WTC11 (cell line): Measurements from ENCODE around the gene TIGD3. TPM values are rescaled to one million over a fixed set of nuclear protein-coding genes. Genes with fewer than 3 reads are reported as not detected.

Experiments
- ATAC-seq: fragments of 200-7000 bp; cut with Tn5 transposase; 2 replicates; pipeline ENCODE4 v1.10.0; 2021; ENCODE audit warnings: mild to moderate bottlenecking, moderate library complexity
- CTCF ChIA-PET: fragments of 300-600 bp; sonication (Branson Sonifier 250); formaldehyde crosslinking; loops from one replicate; lab custom pipeline; 2021; ENCODE audit warnings: antibody characterized with exemption; lab: Charles Lee
- POLR2A ChIA-PET: fragments of 350-600 bp; sonication (Branson Sonifier 250); formaldehyde crosslinking; loops from one replicate; lab custom pipeline; 2021; ENCODE audit warnings: antibody characterized with exemption; lab: Charles Lee
- DNase-seq: peaks from one replicate; pipeline ENCODE4 v3.0.0; 2021; ENCODE audit warnings: low spot score
- H3K27ac Mint-ChIP-seq: 2 replicates; pipeline ENCODE4 v1.8.0; 2021; ENCODE audit warnings: mixed read lengths
- H3K27me3 Mint-ChIP-seq: 2 replicates; pipeline ENCODE4 v1.8.0; 2021; ENCODE audit warnings: low read depth, mild to moderate bottlenecking, moderate library complexity, mixed read lengths
- H3K36me3 Mint-ChIP-seq: 2 replicates; pipeline ENCODE4 v1.8.0; 2021; ENCODE audit warnings: mixed read lengths
- H3K4me1 Mint-ChIP-seq: 2 replicates; pipeline ENCODE4 v1.8.0; 2022; ENCODE audit warnings: mixed read lengths
- H3K4me3 Mint-ChIP-seq: 2 replicates; pipeline ENCODE4 v1.8.0; 2021; ENCODE audit warnings: mild to moderate bottlenecking, moderate library complexity, mixed read lengths
- H3K9me3 Mint-ChIP-seq: 2 replicates; pipeline ENCODE4 v1.8.0; 2021; ENCODE audit warnings: mixed read lengths
- CDX4 ChIP-seq: fragments of 250-450 bp; sonication (Bioruptor Pico); IDR thresholded peaks from 2 replicates; pipeline ENCODE4 v1.9.0; 2021; ENCODE audit warnings: moderate library complexity, mild to moderate bottlenecking, inconsistent platforms, borderline replicate concordance
- E2F1 ChIP-seq: sonication (generic); formaldehyde crosslinking; IDR thresholded peaks from 2 replicates; pipeline ENCODE4 v1.8.0; 2022; ENCODE audit warnings: mild to moderate bottlenecking, missing genetic modification reagents
- E2F5 ChIP-seq: sonication (generic); formaldehyde crosslinking; IDR thresholded peaks from 2 replicates; pipeline ENCODE4 v1.8.1; 2022; ENCODE audit warnings: mild to moderate bottlenecking, moderate library complexity, missing genetic modification reagents
- FOXJ3 ChIP-seq: sonication (generic); formaldehyde crosslinking; IDR thresholded peaks from 2 replicates; pipeline ENCODE4 v1.9.0; 2021; ENCODE audit warnings: missing genetic modification reagents, mild to moderate bottlenecking, borderline replicate concordance
- GABPB1 ChIP-seq: sonication (generic); formaldehyde crosslinking; IDR thresholded peaks from 2 replicates; pipeline ENCODE4 v1.8.1; 2023; ENCODE audit warnings: mild to moderate bottlenecking, missing genetic modification reagents
- JAZF1 ChIP-seq: fragments of 250-450 bp; sonication (Bioruptor Pico); IDR thresholded peaks from 2 replicates; pipeline ENCODE4 v1.9.0; 2021; ENCODE audit warnings: moderate library complexity, mild to moderate bottlenecking, inconsistent platforms
- KAT7 ChIP-seq: sonication (generic); formaldehyde crosslinking; IDR thresholded peaks from 2 replicates; pipeline ENCODE4 v1.8.1; 2023; ENCODE audit warnings: missing genetic modification reagents, mild to moderate bottlenecking, borderline replicate concordance
- MLX ChIP-seq: sonication (generic); formaldehyde crosslinking; IDR thresholded peaks from 2 replicates; pipeline ENCODE4 v1.8.1; 2023; ENCODE audit warnings: mild to moderate bottlenecking, missing genetic modification reagents, moderate library complexity
- NR1H2 ChIP-seq: sonication (generic); formaldehyde crosslinking; IDR thresholded peaks from 2 replicates; pipeline ENCODE4 v1.9.0; 2021; ENCODE audit warnings: mild to moderate bottlenecking, moderate library complexity, missing genetic modification reagents
- OVOL2 ChIP-seq: fragments of 250-450 bp; sonication (Bioruptor Pico); IDR thresholded peaks from 2 replicates; pipeline ENCODE4 v1.9.0; 2021; ENCODE audit warnings: mild to moderate bottlenecking, borderline replicate concordance
- PRDM15 ChIP-seq: sonication (generic); formaldehyde crosslinking; IDR thresholded peaks from 2 replicates; pipeline ENCODE4 v1.8.0; 2022; ENCODE audit warnings: missing genetic modification reagents
- PREB ChIP-seq: sonication (generic); formaldehyde crosslinking; IDR thresholded peaks from 2 replicates; pipeline ENCODE4 v1.8.1; 2022; ENCODE audit warnings: mild to moderate bottlenecking, missing genetic modification reagents, moderate library complexity, borderline replicate concordance
- RELA ChIP-seq: sonication (generic); formaldehyde crosslinking; IDR thresholded peaks from 2 replicates; pipeline ENCODE4 v1.8.1; 2022; ENCODE audit warnings: missing genetic modification reagents, mild to moderate bottlenecking, borderline replicate concordance
- RORB ChIP-seq: fragments of 250-450 bp; sonication (Bioruptor Pico); IDR thresholded peaks from 2 replicates; pipeline ENCODE4 v1.9.0; 2021; ENCODE audit warnings: mild to moderate bottlenecking
- STAT6 ChIP-seq: sonication (generic); formaldehyde crosslinking; conservative IDR thresholded peaks from 2 replicates; pipeline ENCODE4 v1.8.1; 2023; ENCODE audit warnings: mild to moderate bottlenecking, low read depth, missing genetic modification reagents, moderate library complexity
- TP53 ChIP-seq: sonication (generic); formaldehyde crosslinking; IDR thresholded peaks from 2 replicates; pipeline ENCODE4 v1.8.1; 2023; ENCODE audit warnings: mild to moderate bottlenecking, missing genetic modification reagents
- ZNF121 ChIP-seq: sonication (generic); formaldehyde crosslinking; IDR thresholded peaks from 2 replicates; pipeline ENCODE4 v1.8.0; 2023; ENCODE audit warnings: missing genetic modification reagents
- ZNF138 ChIP-seq: sonication (generic); formaldehyde crosslinking; conservative IDR thresholded peaks from 2 replicates; pipeline ENCODE4 v1.8.1; 2022; ENCODE audit warnings: mild to moderate bottlenecking, moderate library complexity, missing genetic modification reagents
- ZNF416 ChIP-seq: fragments of 250-450 bp; sonication (Bioruptor Pico); IDR thresholded peaks from 2 replicates; pipeline ENCODE4 v1.9.0; 2021; ENCODE audit warnings: mild to moderate bottlenecking, inconsistent platforms
- ZNF532 ChIP-seq: fragments of 250-450 bp; sonication (Bioruptor Pico); IDR thresholded peaks from 2 replicates; pipeline ENCODE4 v1.9.0; 2021; ENCODE audit warnings: mild to moderate bottlenecking, borderline replicate concordance
- total RNA-seq: library from RNA; stranded (reverse); gene quantifications from 3 replicates; pipeline ENCODE4 v1.2.3, GENCODE V29; 2021

The TIGD3 gene
- total RNA-seq, 1 experiment from 2014 or later = 1.9 TPM

- no peak for TF ChIP-seq ZNF532
- TF ChIP-seq RELA (CRISPR knock-in tag) = no peak
- no peak for TF ChIP-seq TP53 (CRISPR knock-in tag)
- no peak for TF ChIP-seq GABPB1 (CRISPR knock-in tag)
- TF ChIP-seq PREB (CRISPR knock-in tag) = no peak
- no peak for TF ChIP-seq FOXJ3 (CRISPR knock-in tag)
- no peak for TF ChIP-seq KAT7
- TF ChIP-seq, all 79 proteins: peak for 0
These were observed 27.5 kb upstream of the TIGD3 start (continued) for GRCh38 chr11:65327021-65327420.

- H3K4me1 Mint-ChIP-seq = peaks cover 8% of the 10 kb centered on the region
- H3K9me3 Mint-ChIP-seq = no peaks in the 10 kb centered on the region
- no peak for ATAC-seq
- no peak for DNase-seq
- no peak overlapping the region for H3K27ac Mint-ChIP-seq
- POLR2A ChIA-PET = interaction anchor here (0.7 to 2.4 kb wide), 4 partner anchors 15 to 906 kb away, joined by 3 to 11 read pairs (median 4); partner anchors contain the start of genes CDC42EP2 and POLA2
- H3K36me3 Mint-ChIP-seq = no peaks in the 10 kb centered on the region
- H3K27me3 Mint-ChIP-seq = peaks cover 5% of the 10 kb centered on the region
- H3K4me3 Mint-ChIP-seq = no peak overlapping the region; the same call in 1 of the 2 replicates
- CTCF ChIA-PET = interaction anchor here (0.7 to 9.0 kb wide), 37 partner anchors 9 to 527 kb away, joined by 3 to 232 read pairs (median 4); partner anchors contain the start of genes CAPN1, CDC42EP2, FAU and MAP4K2
- no peak for TF ChIP-seq ZNF121
- no peak for TF ChIP-seq RORB
- TF ChIP-seq STAT6 = no peak
- TF ChIP-seq PRDM15 (CRISPR knock-in tag) = no peak
- no peak for TF ChIP-seq CDX4
- no peak for TF ChIP-seq NR1H2 (CRISPR knock-in tag)
- no peak for TF ChIP-seq E2F1 (CRISPR knock-in tag)
- TF ChIP-seq E2F5 (CRISPR knock-in tag) = no peak
- no peak for TF ChIP-seq ZNF138 (CRISPR knock-in tag)
- no peak for TF ChIP-seq ZNF416 (CRISPR knock-in tag)
- no peak for TF ChIP-seq JAZF1
- no peak for TF ChIP-seq OVOL2
- no peak for TF ChIP-seq MLX (CRISPR knock-in tag)
These were observed 25.1 kb upstream of the TIGD3 start for GRCh38 chr11:65329478-65329877.
